ENCODE measurements around the gene UGP2.

The UGP2 gene

DNA sequence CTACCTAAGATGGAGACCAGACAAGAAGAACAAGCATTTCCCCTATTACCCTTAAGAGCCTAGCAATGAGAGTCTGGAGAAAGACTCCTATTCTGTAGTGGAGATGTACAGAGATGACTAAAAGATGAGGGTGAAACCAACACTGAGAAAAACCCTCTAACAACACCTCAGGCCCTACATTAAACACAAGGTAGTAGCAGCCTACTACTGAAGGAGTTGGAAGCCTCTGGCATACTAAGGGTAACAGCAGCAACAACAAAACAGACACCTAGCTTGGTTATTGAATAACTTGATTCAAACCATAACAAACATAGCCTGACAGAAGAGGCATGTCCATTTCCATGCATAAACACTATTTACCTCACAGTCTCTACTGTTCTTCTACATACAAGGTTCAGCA is 60.5 kb downstream of the UGP2 start:
- no peak overlapping the region for H2AFZ ChIP-seq (ENCODE audit: low read length)
- no peaks in the 10 kb centered on the region for H4K20me1 ChIP-seq (ENCODE audit: insufficient read depth, low read length)
- no peak overlapping the region for H3K4me2 ChIP-seq (ENCODE audit: low read length)
- H3K9me2 ChIP-seq (ENCODE audit: low read depth, low read length): no peaks in the 10 kb centered on the region
- no peak overlapping the region for H3K9ac ChIP-seq (ENCODE audit: low read length)
- no peaks in the 10 kb centered on the region for H3F3A ChIP-seq (ENCODE audit: insufficient read depth, low read length)
- H3K4me1 ChIP-seq (ENCODE audit: insufficient read depth, low read length, severe bottlenecking): no peaks in the 10 kb centered on the region
- no peak overlapping the region for H3K27ac ChIP-seq (ENCODE audit: low read depth, low read length, poor library complexity, severe bottlenecking)
- H3K4me3 ChIP-seq (ENCODE audit: low read depth, low read length, poor library complexity, severe bottlenecking): no peak overlapping the region
- TF ChIP-seq, protein P1, sequence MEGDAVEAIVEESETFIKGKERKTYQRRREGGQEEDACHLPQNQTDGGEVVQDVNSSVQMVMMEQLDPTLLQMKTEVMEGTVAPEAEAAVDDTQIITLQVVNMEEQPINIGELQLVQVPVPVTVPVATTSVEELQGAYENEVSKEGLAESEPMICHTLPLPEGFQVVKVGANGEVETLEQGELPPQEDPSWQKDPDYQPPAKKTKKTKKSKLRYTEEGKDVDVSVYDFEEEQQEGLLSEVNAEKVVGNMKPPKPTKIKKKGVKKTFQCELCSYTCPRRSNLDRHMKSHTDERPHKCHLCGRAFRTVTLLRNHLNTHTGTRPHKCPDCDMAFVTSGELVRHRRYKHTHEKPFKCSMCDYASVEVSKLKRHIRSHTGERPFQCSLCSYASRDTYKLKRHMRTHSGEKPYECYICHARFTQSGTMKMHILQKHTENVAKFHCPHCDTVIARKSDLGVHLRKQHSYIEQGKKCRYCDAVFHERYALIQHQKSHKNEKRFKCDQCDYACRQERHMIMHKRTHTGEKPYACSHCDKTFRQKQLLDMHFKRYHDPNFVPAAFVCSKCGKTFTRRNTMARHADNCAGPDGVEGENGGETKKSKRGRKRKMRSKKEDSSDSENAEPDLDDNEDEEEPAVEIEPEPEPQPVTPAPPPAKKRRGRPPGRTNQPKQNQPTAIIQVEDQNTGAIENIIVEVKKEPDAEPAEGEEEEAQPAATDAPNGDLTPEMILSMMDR (IDR thresholded peaks at IDR 0.05; ENCODE audit: low read length): no peak
- no peak for TF ChIP-seq EZH2 (IDR thresholded peaks at IDR 0.05; ENCODE audit: borderline replicate concordance, low read length)
- H3K79me2 ChIP-seq (ENCODE audit: insufficient read depth, low read length): no peaks in the 10 kb centered on the region
- H3K27me3 ChIP-seq (ENCODE audit: insufficient read depth, low read length): no peaks in the 10 kb centered on the region
- peaks cover 65% of the 10 kb centered on the region for H3K36me3 ChIP-seq (ENCODE audit: insufficient read depth, low read length)
- H3K9me3 ChIP-seq (ENCODE audit: low read length): peaks cover 14% of the 10 kb centered on the region

- H3K36me3 ChIP-seq (ENCODE audit: insufficient read depth, low read length): peaks cover 69% of the 10 kb centered on the region
- TF ChIP-seq EZH2 (IDR thresholded peaks at IDR 0.05; ENCODE audit: borderline replicate concordance, low read length): no peak
- TF ChIP-seq, protein P1 (IDR thresholded peaks at IDR 0.05; ENCODE audit: low read length): no peak
Observed at GRCh38 chr2:63903003-63903402, 61.3 kb downstream of the UGP2 start.

GRCh38 chr2:63914311-63914710 is 72.6 kb downstream of the UGP2 start:
- Histone ChIP-seq H3K27ac (ENCODE audit: low read depth, low read length, poor library complexity, severe bottlenecking) (no peak overlapping the region), H2AFZ (ENCODE audit: low read length) (no peak overlapping the region), H3K4me3 (ENCODE audit: low read depth, low read length, poor library complexity, severe bottlenecking) (no peak overlapping the region), H3K4me1 (ENCODE audit: insufficient read depth, low read length, severe bottlenecking) (no peaks in the 10 kb centered on the region), H3K27me3 (ENCODE audit: insufficient read depth, low read length) (no peaks in the 10 kb centered on the region), H3F3A (ENCODE audit: insufficient read depth, low read length) (no peaks in the 10 kb centered on the region), H3K4me2 (ENCODE audit: low read length) (no peak overlapping the region), H4K20me1 (ENCODE audit: insufficient read depth, low read length) (no peaks in the 10 kb centered on the region), H3K9me2 (ENCODE audit: low read depth, low read length) (no peaks in the 10 kb centered on the region), H3K36me3 (ENCODE audit: insufficient read depth, low read length) (peaks cover 60% of the 10 kb centered on the region), H3K9ac (ENCODE audit: low read length) (no peak overlapping the region), H3K9me3 (ENCODE audit: low read length) (no peaks in the 10 kb centered on the region), H3K79me2 (ENCODE audit: insufficient read depth, low read length) (no peaks in the 10 kb centered on the region)
- TF ChIP-seq, protein P1 (IDR thresholded peaks at IDR 0.05; ENCODE audit: low read length): no peak
- TF ChIP-seq EZH2 (IDR thresholded peaks at IDR 0.05; ENCODE audit: borderline replicate concordance, low read length): no peak

More at GRCh38 chr2:63903003-63903402, 61.3 kb downstream of the UGP2 start:
- Histone ChIP-seq H3K9ac (ENCODE audit: low read length) (no peak overlapping the region), H4K20me1 (ENCODE audit: insufficient read depth, low read length) (no peaks in the 10 kb centered on the region), H2AFZ (ENCODE audit: low read length) (no peak overlapping the region), H3K27ac (ENCODE audit: low read depth, low read length, poor library complexity, severe bottlenecking) (no peak overlapping the region), H3K4me2 (ENCODE audit: low read length) (no peak overlapping the region), H3K4me1 (ENCODE audit: insufficient read depth, low read length, severe bottlenecking) (no peaks in the 10 kb centered on the region), H3K9me3 (ENCODE audit: low read length) (peaks cover 14% of the 10 kb centered on the region), H3K4me3 (ENCODE audit: low read depth, low read length, poor library complexity, severe bottlenecking) (no peak overlapping the region), H3K27me3 (ENCODE audit: insufficient read depth, low read length) (no peaks in the 10 kb centered on the region), H3K9me2 (ENCODE audit: low read depth, low read length) (no peaks in the 10 kb centered on the region), H3K79me2 (ENCODE audit: insufficient read depth, low read length) (no peaks in the 10 kb centered on the region), H3F3A (ENCODE audit: insufficient read depth, low read length) (no peaks in the 10 kb centered on the region)
